NOMO-1 treated with dmso at 0.1 percent for 144 hours (cell line): Measurements from ENCODE around the gene MSI2.
A peak's percentile ranks its signal among the peaks of the same experiment; 100 is the strongest.

Experiments
- DNase-seq: peaks from one replicate; lab custom pipeline; 2025; ENCODE audit not compliant: unreplicated experiment; lab: John Stamatoyannopoulos, UW

MSI2 gene

DNA sequence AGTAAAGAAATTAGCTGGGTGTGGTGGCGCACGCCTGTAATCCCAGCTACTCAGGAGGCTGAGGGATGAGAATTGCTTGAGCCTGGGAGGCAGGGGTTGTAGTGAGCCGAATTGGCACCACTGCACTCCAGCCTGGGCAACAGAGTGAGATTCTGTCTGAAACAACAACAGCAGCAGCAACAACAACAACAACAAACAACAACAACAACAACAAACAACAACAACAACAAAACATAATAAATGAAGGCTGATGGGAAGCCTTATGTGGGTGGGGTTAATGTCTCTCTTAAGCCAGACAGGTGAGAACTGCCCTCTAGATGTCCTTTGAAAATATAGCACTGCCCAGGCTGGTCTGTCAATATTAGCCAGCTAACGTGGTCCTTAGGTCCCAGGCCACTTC is 107.3 kb downstream of the MSI2 start:
- no peak for DNase-seq

DNA sequence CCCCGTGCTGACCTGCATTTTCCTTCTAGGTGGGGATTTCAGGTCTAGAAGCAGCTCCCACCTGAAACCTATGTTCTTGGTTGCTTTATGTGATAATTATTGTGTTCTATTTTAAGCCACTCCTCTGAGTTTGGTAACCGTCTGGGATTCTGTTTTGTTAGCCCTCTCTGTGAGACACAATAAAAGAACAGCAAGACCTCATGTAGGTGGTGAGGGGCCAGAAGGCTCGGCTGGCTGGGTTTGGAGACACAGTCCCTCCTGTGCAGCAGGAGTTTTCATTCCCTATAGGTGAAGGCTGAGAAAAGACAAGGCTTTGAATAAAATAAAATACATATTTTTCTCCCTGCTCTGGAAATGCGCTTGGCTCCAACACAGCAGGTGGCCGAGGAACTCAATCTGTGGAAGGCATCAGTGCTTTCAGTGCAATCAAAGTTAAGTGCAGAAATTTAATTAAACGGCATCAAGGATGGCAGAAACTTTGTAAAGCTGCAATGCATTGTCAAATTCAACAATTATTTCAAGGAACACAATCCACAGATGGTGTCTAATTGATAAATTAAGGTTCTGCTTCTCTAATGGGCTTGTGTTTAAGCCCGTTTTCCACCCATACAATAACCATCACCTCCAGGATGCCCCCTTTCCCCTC is 107.8 kb downstream of the MSI2 start:
- DNase-seq, result no peak

DNA sequence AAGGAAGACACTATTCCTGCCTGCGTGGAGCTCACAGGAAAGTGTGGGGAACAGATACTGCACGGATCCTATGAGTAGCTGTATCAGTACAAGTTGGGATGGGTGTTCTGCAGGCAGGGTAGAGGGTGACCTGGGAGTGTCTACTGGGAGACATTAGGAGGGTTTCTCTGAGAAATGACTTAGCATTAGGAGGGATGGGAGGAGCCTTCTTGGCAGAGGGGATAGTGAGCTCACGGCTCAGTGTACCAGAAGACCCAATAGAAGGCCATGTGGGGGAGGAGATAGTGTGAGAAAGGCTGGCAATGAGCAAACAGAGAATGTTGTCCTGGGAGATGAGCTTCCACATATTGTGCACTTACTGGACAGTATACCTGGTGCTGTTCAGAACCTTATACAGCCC is 109.1 kb downstream of the MSI2 start:
- DNase-seq, result no peak

DNA sequence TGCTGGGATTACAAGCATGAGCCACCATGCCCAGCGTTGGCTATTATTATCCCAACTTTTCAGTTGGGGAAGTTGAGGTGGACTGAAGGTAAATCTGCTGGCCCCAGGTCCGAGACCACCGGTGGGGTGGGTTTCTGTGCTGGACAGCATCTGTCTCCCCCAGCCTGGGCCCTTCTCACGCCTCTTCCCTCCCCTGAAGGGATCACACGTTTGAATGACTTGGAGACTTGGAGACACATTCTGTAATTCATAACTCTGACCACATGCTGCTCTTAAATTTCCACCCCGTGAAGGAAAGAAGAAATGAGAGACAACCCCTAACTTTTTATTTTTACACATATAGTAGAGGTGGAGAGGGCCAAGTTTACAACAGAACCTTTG is 109.8 kb downstream of the MSI2 start:
- no peak for DNase-seq

DNA sequence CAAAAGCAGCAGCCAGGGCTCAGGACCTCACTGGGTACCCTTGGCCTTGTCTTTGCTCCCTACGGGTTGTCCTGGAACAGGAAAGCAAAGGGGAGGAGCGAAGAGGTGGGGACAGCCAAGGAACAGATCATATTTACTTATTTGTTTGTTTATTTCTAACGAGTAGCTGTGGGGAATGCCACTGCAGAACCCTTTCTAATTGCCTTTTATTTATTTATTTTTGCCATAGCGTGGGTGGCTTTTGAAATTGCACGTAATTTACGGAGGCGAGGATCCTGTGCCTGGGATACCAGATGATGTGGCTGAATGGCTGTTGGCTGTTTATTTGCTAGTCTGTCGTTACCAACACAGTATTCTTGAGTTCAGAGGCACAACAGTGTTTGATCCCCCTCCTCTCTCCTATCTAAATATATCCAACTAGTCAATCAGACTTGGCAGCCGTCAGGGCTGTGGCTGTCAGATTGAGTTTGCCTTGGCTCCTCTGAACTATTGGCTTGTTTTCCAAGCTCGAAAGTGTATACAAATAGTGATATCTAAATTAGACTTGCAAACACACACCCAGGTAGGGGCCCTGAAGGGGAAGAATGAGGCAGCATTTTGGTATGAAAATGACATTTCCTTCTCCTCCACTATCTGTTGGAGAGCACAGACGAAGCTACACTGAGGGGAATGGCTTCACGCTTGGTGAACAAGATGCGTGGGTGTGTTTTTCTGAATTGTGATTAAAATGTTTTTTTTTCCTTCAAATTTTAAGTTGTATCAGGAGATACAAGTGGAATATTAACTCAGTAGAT is 110.4 kb downstream of the MSI2 start:
- no peak for DNase-seq

DNA sequence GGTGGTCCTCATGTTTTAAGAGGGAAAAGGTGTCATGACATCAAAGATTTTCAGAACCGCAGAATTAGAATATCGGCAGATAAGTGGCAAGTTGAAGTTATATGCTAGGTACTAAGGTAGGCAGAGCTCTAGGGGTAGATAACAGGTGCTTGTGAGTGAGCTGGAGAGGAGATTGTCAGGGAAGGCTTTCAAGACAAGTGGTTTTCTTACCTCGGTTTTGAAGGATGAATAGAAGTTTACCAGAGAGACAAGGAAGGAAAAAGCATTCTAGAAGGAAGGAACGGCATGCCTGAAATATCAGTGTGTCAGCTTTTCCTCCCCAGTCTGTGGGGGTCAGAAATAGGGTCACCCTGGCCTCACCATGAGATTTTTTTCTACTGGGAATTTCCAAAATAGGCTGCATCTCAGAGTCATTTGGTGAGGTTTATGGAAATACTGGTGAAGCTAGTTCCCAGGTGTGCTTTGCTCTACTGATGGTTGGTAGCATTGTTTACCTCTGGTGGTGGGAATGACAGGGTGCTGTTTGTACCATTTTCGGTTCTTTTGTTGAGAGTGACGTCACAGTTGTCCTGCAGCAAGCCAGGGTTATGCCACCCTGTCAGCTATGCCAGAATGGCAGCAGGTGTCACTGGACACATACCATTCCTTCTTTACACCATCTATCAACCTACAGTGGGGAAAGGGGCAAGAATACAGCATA is 112.5 kb downstream of the MSI2 start:
- no peak for DNase-seq

DNA sequence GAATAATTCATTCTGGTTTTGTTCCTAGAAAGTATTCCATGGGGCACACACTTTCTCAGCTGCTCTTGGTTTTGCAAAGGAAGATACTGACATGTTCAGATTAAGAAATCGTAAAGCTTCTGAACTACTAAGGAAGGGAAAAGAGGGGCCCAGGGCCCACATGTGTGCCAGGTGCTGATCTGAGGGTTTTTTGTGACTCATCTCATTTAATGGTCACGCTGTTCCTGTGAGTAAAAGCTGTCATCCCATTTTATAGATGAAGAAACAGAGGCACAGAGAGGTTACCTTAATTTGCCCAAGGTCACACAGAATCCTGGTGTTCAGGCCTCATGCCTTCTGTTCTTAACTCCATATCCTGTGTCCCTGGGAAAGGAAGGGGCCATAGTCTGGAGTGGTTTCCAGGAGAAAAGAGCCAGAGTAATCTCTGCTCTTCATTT is 113.2 kb downstream of the MSI2 start:
- DNase-seq, result no peak

DNA sequence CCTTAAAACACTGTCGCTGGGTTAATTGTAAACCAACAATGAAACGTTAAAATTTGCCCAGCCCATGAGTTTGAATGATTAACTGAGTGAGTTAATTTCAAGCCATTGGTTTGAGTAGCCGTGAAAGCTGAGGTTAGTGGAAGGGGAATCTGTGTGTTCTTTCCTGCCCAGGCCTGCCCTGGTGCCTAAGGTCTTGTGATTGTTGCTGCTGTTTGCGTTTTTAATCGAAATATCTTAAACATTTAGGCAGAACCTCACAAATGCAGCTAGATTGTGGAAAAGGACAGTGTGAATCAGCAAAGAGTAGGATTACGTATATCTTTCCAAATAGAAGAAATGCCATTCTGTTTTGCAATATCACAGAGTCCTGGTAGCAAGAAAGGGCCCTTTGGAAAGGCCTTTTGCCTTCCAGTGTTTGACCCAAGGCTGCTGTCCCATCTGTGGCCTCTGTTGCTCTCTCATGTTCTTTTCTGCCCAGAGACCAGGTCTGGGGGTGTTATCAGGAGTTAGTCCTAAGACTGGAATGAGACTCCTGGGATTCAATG is 113.8 kb downstream of the MSI2 start:
- no peak for DNase-seq

DNA sequence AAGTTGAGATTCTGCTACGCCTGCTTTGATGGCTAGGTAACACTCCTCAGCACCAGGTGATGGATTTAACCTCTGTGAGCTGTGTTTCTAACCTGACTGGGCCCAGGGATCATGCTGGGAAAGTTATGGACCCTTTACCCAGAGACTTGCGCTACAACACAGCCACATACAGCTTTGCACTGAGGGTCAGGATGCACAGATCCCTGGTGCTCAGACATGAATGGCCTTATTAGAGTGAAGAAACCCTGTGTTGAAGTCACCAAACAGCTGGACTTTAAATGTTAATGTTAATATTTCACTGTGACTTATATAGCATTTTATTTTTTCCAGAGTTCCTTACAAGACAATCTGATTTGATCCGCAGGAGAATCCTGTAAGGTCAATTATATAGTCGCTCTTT is 114.3 kb downstream of the MSI2 start:
- no peak for DNase-seq

DNA sequence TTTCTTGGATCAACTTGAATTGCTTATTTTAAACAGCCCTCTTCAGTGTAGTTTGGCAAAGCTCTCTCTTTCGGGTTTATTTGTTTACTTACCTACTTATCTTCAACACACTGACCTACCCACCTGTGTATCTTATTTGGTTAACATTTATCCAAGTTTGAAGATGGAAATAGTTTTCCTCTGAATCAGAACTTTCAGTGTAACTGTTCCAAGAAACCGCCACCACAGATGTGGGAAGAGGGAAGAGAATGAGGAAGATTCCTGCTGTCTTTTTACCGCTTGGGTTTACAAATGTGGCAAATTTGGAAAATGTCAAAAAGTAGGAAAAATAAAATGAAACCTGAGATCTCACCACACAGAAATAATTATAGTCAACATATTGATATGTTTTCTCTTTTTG is 115.8 kb downstream of the MSI2 start:
- no peak for DNase-seq

DNA sequence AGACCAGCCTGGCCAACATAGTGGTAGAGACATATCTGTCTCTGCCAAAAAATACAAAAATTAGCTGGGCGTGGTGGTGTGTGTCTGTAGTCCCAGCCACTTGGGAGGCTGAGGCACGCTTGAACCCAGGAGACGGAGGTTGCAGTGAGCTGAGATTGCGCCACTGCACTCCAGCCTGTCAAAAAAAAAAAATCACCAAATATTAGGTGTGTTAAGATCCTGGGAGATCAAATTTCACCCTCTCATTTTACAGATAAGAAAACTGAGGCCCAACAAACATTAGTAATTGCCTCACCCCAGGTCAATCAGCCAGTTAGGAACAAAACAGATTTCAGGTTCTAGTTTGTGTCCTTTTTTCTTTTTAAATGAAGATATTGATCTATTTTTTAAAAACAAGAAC is 116.7 kb downstream of the MSI2 start:
- no peak for DNase-seq

DNA sequence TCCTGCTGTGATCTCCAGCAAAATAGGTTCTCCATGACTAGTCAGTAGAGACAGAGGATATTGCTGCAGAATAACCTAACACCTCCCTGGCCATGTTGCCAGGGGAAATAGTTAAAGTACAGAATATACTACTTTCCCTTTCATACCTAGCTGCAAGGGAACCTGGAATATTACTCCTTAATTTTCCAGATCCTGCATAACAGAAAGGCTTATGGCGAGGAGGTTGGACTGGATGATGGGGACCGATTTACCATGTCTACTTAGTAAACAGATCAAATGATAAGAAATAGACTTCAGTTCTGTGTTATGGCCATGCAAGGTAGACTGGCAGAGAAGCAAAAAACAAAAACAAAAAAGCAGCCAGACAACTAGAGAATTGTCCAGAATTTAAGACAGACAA is 117.4 kb downstream of the MSI2 start:
- DNase-seq, result no peak

DNA sequence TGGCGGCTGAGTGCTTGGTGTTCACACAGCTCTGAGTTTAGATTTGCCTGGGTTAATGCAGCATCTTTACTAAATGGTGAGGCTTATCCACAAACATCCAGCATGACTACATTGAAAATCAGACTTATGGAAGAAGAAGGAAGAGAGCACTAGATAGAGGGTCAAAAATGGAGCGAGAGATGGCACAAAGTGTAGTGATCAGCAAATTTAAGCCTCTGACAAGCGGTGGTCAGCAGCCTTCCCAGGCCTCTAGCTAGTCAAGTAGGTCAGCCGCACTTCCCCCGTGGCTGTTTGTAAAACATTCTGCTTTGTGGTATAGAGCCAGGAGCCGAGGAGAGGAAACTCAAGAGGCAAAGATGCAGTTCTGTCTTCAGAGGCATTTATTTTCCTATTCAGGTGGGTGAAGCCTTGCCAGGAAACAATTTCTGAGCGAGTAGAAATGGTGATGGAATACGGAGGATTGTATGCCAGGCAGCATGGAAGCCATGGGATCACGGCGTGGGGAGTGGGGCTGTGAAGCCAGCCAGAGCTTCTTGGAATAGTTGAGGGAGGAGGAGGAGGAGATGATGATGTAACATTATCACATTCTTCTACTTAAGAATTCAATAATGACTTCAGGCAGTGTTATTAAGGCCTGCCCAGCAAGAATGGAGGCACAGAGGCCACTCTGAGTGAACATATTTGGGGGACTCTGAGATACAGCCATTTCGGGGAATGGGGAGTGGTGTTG is 118.9 kb downstream of the MSI2 start:
- DNase-seq, result no peak

DNA sequence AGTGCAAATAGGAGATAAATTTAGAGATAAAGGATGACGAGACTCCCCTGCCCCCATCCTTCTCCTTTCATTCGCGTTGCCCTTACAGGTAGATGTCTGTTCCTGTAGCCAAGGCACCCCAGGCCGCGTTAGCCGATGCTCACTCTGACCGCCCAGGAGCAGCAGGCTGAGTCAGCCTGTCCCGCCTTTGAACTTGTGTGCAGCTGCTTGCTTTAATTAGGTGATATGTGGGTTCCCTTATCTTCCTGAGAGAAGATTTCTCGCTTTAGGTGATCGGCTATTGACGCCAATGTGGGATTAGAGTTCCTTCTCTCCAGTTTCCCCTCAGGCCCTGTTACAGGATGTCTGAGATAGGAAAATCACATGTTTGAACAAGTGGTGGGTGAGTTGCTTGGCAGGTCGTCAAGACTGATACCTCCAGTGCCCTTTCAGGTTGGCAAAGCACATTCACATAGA is 119.5 kb downstream of the MSI2 start:
- DNase-seq, result no peak

DNA sequence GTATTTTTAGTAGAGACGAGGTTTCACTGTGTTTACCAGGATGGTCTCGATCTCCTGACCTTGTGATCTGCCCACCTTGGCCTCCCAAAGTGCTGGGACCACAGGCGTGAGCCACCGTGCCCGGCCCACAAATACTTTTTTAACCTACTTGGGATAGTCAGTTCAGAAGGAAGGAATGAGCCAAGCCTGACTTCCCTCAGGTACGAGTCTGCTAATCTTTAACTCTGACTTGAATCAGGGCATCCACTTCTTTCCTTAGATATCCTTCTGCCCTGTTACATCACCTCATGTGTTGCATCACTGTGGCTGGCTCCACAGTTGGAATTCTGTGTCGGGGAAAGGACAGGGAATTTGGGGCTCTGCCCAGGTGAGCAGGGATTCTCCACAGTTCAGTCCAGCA is 120.8 kb downstream of the MSI2 start:
- DNase-seq, result no peak

DNA sequence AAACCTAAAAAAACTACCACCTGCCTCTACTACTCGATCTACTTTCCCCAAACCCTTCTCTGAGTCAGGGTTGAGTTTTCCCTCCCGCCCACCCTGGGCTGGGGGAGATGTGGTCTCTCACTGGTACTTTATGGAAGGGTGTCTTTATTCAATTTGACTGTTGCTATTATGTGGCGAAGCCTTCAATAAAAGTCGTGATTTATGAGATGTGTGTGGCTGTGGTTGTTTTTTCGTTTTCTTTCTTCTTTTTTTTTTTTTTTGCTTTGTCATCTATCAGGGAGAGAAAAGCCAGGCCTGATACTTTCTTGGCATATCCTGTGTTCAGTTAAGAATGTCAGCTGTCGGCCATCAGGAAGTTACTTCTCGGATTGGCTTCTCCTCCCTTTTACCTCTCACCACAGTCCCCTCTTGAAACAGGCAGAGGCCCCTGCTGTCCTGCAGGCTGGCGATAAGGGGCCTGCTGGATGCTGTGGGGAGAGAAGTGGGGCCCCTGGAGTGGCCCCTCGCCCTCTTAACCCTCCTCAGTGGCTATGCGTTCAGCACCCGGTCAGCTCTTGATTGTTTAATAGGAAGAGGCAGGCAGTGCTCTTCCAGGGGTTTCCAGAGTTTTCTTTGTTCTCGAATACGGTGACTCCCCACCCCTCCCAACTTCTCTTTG is 123.0 kb downstream of the MSI2 start:
- DNase-seq, result peak; percentile 52

DNA sequence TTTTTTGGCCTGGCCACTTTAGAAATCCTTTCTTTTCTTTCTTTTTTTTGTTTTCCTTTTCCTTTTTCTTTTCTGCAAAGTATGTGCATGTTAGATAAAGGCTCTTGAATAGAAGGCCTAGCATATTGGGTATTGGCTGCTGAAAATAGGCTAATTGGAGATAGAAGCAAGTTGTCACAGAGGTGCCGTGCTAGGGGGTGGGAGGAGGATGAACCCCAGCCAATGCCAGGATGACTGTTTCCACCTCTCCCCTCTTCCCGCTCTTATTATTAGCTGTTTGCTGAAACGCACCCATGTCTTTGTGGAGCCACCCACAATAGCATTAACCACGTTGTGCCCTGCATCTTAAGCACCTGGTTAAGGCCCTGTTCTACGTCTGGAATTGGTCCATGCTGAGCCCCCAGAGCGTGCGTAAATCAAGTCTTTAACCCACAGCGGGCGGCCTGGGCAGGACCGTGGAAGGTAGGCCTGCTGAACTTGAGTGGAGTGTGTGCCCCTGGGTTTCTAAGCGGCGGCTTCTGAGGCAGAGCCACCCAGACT is 123.6 kb downstream of the MSI2 start:
- no peak for DNase-seq

DNA sequence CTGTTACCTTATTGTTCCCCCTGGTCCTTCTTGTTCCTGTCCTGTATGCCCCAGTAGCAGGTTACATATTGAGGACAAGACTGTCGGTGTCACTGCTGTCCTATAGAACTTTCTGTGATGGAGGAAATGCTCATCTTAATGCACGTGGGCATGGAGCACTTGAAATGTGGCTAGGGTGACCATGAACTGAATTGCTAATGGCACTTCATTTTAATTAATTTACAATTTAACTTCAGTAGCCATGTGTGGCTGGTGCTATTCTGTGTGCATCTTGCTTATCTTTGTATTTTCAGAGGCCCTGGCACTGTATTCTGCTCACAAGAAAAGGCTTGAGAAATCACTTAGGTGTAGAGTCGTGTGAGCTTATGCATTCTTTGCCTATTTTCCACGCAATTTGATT is 125.2 kb downstream of the MSI2 start:
- no peak for DNase-seq

DNA sequence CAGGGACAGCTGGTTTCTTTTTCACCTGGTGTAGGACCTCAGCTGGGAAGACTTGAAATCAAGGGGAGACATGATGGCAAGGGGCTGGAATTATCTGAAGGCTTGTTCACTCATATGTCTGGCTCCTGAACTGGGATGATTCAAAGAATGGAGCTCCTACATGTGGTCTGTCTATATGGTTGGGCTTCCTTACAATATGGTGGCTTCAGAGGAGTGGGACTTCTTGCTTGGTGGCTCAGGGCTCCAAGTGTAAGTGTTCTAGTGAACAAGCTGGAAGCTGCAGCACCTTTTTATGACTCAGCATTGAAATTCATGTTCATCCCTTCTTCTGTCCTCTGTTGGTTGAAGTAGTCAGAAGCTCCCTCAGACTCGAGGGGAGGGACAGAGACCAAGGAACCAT is 127.9 kb downstream of the MSI2 start:
- no peak for DNase-seq

DNA sequence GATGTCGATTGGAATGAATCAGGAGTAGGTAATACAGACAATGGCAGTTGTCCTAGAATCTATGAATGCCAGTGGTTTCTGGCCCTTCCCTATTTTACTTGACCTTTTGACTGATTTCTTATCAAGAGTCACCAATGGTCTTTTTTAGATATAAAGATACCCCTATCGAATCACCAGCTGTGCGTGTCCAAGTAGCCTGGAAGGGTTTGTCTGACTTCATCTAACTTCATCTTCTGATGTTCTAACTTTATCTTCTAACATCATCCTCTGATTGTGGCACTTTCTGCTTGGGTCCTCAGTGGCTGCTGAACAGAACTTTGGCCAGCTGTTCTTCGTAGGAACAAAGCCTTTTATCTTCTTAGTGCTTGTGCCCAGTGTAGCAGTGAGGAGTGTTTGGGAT is 129.7 kb downstream of the MSI2 start:
- DNase-seq, result no peak
